Stimulated activated naive CD4-positive, alpha-beta T cell (primary cell): ENCODE results near the gene APOL6.
A peak's percentile ranks its signal among the peaks of the same experiment; 100 is the strongest.
"Not testable (repeated sequence)": the region's sequence is repeated elsewhere in the genome, so short reads cannot be mapped to it uniquely, and the experiment has no call there.

Experiments
- DNase-seq, 6 experiments: peaks; one replicate each; lab custom pipeline; 2025; lab: John Stamatoyannopoulos, UW

APOL6 gene

GRCh38 chr22:35637254-35637653 lies 11.0 kb upstream of the APOL6 start:
- DNase-seq = no peak

GRCh38 chr22:35638001-35638400 lies 10.2 kb upstream of the APOL6 start:
- DNase-seq = no peak

GRCh38 chr22:35638410-35638809 lies 9.8 kb upstream of the APOL6 start:
- no peak for DNase-seq

- no peak for DNase-seq
Observed at GRCh38 chr22:35641494-35642120, 6.6 kb upstream of the APOL6 start.

GRCh38 chr22:35642305-35642741 lies 5.9 kb upstream of the APOL6 start:
- DNase-seq = no peak

GRCh38 chr22:35643991-35644390 lies 4.3 kb upstream of the APOL6 start:
- no peak for DNase-seq

GRCh38 chr22:35645646-35646045 lies 2.6 kb upstream of the APOL6 start:
- no peak for DNase-seq

GRCh38 chr22:35649026-35649553 lies 844 bp downstream of the APOL6 start:
- DNase-seq = peak in 1 of 6 experiments; percentile 40

- no peak for DNase-seq
Observed at GRCh38 chr22:35649636-35650250, 1.5 kb downstream of the APOL6 start.

GRCh38 chr22:35651085-35651484 lies 2.8 kb downstream of the APOL6 start:
- no peak for DNase-seq

- DNase-seq = no peak
Observed at GRCh38 chr22:35653824-35654223, 5.6 kb downstream of the APOL6 start.

- no peak for DNase-seq
Observed at GRCh38 chr22:35656284-35656752, 8.1 kb downstream of the APOL6 start.

GRCh38 chr22:35657571-35658312 lies 9.5 kb downstream of the APOL6 start:
- DNase-seq = no peak

- DNase-seq = peak; percentile 16 to 81 (median 54)
Observed at GRCh38 chr22:35660291-35661127, 12.3 kb downstream of the APOL6 start.

- DNase-seq = no peak
Observed at GRCh38 chr22:35661464-35661863, 13.2 kb downstream of the APOL6 start.

GRCh38 chr22:35662914-35663313 lies 14.7 kb downstream of the APOL6 start:
- no peak for DNase-seq

GRCh38 chr22:35663371-35663770 lies 15.1 kb downstream of the APOL6 start:
- DNase-seq = no peak

GRCh38 chr22:35664955-35665587 lies 16.8 kb downstream of the APOL6 start:
- DNase-seq = no peak

GRCh38 chr22:35666699-35667098 lies 18.5 kb downstream of the APOL6 start:
- DNase-seq = not testable (repeated sequence)

GRCh38 chr22:35674335-35674734 lies 26.1 kb downstream of the APOL6 start:
- no peak for DNase-seq

- DNase-seq = not testable (repeated sequence)
Observed at GRCh38 chr22:35676065-35676464, 27.8 kb downstream of the APOL6 start.
